GM21381 (cell line): ENCODE data around the gene TRIM62.
"Not testable (repeated sequence)": the region's sequence is repeated elsewhere in the genome, so short reads cannot be mapped to it uniquely, and the experiment has no call there.

ENCODE experiments used
- ATAC-seq: cut with Tn5 transposase; IDR thresholded peaks from one replicate; pipeline ENCODE4 v1.9.1; 2021; ENCODE audit warnings: mild to moderate bottlenecking, moderate library complexity; ENCODE audit not compliant: unreplicated experiment

The TRIM62 gene

GRCh38 chr1:33117440-33118085 lies 64.3 kb downstream of the TRIM62 start:
- ATAC-seq: no peak

- no peak for ATAC-seq
Measured at GRCh38 chr1:33111965-33112364, 69.9 kb downstream of the TRIM62 start.

GRCh38 chr1:33110477-33110876 lies 71.4 kb downstream of the TRIM62 start:
- ATAC-seq: no peak

DNA sequence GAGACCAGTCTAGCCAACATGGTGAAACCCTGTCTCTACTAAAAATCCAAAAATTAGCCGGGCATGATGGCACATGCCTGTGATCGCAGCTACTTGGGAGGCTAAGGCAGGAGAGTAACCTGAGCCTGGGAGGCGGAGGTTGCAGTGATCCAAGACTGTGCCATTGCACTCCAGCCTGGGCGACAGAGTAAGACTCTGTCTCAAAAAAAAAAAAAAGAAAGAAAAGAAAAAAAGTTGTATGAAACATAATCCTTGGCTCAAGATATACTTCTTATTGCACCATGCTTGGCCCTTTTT lies 81.8 kb downstream of the TRIM62 start:
- not testable (repeated sequence) for ATAC-seq

DNA sequence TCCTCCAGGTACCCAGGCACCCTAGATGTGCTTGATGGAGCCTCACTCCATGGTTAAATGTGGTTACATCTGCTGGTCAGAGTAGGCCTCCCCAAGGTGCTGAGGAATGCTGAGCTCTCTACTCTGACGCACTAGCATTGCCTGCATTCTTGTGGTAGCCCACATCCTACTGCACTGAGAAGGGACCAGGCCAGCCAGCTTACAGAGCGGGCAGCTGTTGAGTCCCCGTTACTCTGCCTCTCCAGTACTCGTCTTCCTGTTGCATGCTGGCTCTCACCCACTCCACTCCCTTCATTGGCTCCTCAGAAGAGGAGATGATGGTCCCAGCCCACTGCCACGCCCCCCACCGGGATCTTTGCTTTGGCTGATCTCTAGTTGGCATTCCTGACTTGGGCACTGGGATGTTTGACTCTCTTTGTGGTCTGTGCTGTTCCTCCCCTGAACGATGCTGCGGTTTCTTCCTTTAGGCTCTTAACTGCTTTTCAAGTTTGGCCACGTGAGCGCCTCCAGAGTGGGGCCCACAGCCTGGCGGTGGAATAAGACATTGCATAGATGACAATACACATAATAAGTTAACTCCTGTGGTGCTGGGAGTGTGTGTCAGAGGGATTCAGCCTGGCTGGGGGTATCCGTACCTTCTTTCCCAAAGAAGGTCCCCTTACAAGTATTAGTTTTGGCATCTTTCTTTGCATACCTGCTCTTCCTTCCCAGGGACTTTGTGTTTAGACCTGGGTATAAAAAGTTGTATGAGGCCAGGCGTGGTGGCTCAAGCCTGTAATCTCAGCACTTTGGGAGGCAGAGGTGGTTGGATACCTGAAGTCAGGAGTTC lies 82.3 kb downstream of the TRIM62 start:
- peak; percentile 86 for ATAC-seq

GRCh38 chr1:33098371-33098770 lies 83.5 kb downstream of the TRIM62 start:
- no peak for ATAC-seq

DNA sequence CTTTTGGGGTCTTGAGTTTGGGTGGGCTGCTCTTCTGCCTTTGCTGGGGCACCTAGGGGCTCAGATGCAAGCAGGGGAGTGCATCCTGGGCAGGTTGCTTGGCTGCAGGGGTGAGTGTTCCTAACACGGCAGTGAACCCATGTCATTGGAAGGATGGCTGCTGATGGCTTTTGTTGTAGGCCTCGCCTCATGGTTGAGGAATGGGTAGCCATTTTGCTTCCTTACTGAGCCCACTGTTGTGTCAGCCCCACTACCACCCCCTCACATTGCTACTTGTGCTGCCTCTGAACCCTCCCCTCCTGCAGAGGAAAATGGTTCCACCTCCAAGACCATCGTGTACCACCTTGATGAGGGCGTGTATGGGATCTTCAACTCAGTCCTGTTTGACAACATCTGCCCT lies 84.1 kb downstream of the TRIM62 start:
- no peak for ATAC-seq

- ATAC-seq: no peak
Measured at GRCh38 chr1:33097137-33097611, 84.7 kb downstream of the TRIM62 start.

DNA sequence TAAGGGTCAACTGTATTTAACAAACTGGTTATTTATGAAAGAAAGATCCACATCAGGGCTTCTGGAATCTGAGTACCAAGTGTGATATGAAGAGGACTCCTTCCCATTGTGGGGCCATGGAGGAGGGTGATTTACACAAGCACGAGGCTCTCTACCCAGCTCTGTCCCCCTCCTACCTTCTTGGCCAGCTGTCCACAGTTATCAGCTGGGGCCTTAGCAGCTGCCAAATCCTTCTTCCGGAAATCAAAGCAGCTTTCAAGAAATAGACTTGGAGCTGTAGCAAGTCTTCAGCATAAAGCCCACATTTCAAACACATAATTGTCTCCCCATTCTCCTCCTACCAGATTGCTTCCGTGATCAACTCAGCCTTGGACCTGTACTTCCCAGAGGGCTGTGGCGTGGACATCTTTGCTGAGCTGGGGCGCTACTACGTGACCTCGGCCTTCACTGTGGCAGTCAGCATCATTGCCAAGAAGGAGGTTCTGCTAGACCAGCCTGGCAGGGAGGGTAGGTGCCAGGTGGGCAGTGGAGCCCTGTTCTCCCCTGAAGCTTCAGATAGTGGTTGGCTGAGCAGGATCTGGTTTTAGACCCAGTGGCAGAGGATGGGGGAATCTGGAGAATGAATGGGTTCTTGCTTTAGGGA lies 85.4 kb downstream of the TRIM62 start:
- ATAC-seq: no peak
